ENCODE data around the gene RDX.
A peak's percentile ranks its signal among the peaks of the same experiment; 100 is the strongest.

RDX gene

GRCh38 chr11:110168033-110168803 lies 128.2 kb downstream of the RDX start:
- WGBS = 100% methylated on average over 2 of the region's 5 CpGs
- Histone ChIP-seq H3K4ac (ENCODE audit: low read depth in 1 of 2, low read length in 2 of 2) (no peak overlapping the region), H2BK15ac (ENCODE audit: low read depth, poor library complexity, severe bottlenecking) (no peak overlapping the region), H3K9ac (ENCODE audit: low read length) (no peak overlapping the region), H3K79me1 (replicated peaks; ENCODE audit: low read length, poor library complexity, severe bottlenecking) (peaks cover 9% of the 10 kb centered on the region), H2BK120ac (ENCODE audit: low read depth, low read length) (no peak overlapping the region), H3K23ac (ENCODE audit: low read length in 2 of 2) (no peak overlapping the region), H3K14ac (ENCODE audit: low read length in 2 of 2) (no peak overlapping the region), H4K91ac (ENCODE audit: low read length) (no peak overlapping the region), H3K18ac (ENCODE audit: low read depth in 1 of 2, low read length in 2 of 2) (no peak overlapping the region), H3K9me3 (ENCODE audit: control insufficient read depth, low read length) (no peaks in the 10 kb centered on the region), H3K4me1 (ENCODE audit: control insufficient read depth, insufficient read depth, low read depth, low read length) (no peaks in the 10 kb centered on the region), H3K27me3 (ENCODE audit: control insufficient read depth in 1 of 2, insufficient read depth in 1 of 2, low read length in 2 of 2) (no peaks in the 10 kb centered on the region), H3K27ac (ENCODE audit: low read length, poor library complexity, severe bottlenecking) (no peak overlapping the region), H4K8ac (ENCODE audit: low read length) (no peak overlapping the region), H3K36me3 (ENCODE audit: control insufficient read depth in 1 of 2, insufficient read depth in 2 of 2, low read depth in 1 of 2, low read length in 2 of 2) (peaks cover 15 to 28% of the 10 kb centered on the region in 2 experiments), H3K4me2 (ENCODE audit: low read length, poor library complexity, severe bottlenecking) (no peak overlapping the region), H2BK12ac (ENCODE audit: low read length in 2 of 2) (no peak overlapping the region), H2AK5ac (ENCODE audit: low read length, severe bottlenecking) (no peak overlapping the region), H2BK5ac (ENCODE audit: low read depth, low read length, poor library complexity, severe bottlenecking) (no peak overlapping the region), H3K4me3 (ENCODE audit: insufficient read depth in 1 of 2, low read depth in 1 of 2, low read length in 2 of 2) (no peak overlapping the region), H2AFZ (ENCODE audit: low read depth, low read length) (no peak overlapping the region)
- no peak for DNase-seq

GRCh38 chr11:110165039-110165925 lies 131.1 kb downstream of the RDX start:
- no peak overlapping the region for H3K4me3 ChIP-seq (ENCODE audit: insufficient read depth in 1 of 2, low read depth in 1 of 2, low read length in 2 of 2)
- H3K9ac ChIP-seq (ENCODE audit: low read length) = no peak overlapping the region

DNA sequence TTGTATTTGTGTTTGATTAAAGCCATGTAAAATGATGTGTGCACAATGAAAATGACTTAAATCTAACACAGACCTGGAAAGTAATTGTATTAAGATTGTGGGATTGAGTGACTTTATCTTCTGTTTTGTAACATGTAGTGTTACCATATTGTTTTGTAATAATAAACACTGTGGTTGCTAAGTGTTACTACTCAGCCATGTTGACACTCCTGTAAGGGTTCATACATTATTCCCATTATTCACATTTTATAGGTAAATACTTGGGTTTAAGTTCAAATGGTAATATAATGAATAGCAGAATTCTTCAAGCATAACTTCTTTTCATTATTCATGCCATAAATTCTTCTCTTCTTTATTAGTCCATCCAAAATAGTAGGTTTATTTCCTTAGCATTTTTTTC lies 134.2 kb downstream of the RDX start:
- Histone ChIP-seq H3K27ac (ENCODE audit: low read length, poor library complexity, severe bottlenecking) (no peak overlapping the region), H2BK15ac (ENCODE audit: low read depth, poor library complexity, severe bottlenecking) (no peak overlapping the region), H2BK120ac (ENCODE audit: low read depth, low read length) (no peak overlapping the region), H4K91ac (ENCODE audit: low read length) (no peak overlapping the region), H2BK12ac (ENCODE audit: low read length in 2 of 2) (no peak overlapping the region), H3K36me3 (ENCODE audit: control insufficient read depth in 1 of 2, insufficient read depth in 2 of 2, low read depth in 1 of 2, low read length in 2 of 2) (peaks cover 19 to 73% of the 10 kb centered on the region in 2 experiments), H3K4ac (ENCODE audit: low read depth in 1 of 2, low read length in 2 of 2) (no peak overlapping the region), H2AFZ (ENCODE audit: low read depth, low read length) (no peak overlapping the region), H2BK5ac (ENCODE audit: low read depth, low read length, poor library complexity, severe bottlenecking) (no peak overlapping the region), H2AK5ac (ENCODE audit: low read length, severe bottlenecking) (no peak overlapping the region), H3K9me3 (ENCODE audit: control insufficient read depth, low read length) (no peaks in the 10 kb centered on the region), H3K4me2 (ENCODE audit: low read length, poor library complexity, severe bottlenecking) (no peak overlapping the region), H4K8ac (ENCODE audit: low read length) (no peak overlapping the region), H3K4me1 (ENCODE audit: control insufficient read depth, insufficient read depth, low read depth, low read length) (no peaks in the 10 kb centered on the region), H3K4me3 (ENCODE audit: insufficient read depth in 1 of 2, low read depth in 1 of 2, low read length in 2 of 2) (no peak overlapping the region), H3K18ac (ENCODE audit: low read depth in 1 of 2, low read length in 2 of 2) (no peak overlapping the region), H3K79me1 (replicated peaks; ENCODE audit: low read length, poor library complexity, severe bottlenecking) (peaks cover 10% of the 10 kb centered on the region), H3K27me3 (ENCODE audit: control insufficient read depth in 1 of 2, insufficient read depth in 1 of 2, low read length in 2 of 2) (no peaks in the 10 kb centered on the region), H3K9ac (ENCODE audit: low read length) (no peak overlapping the region), H3K14ac (ENCODE audit: low read length in 2 of 2) (no peak overlapping the region), H3K23ac (ENCODE audit: low read length in 2 of 2) (no peak overlapping the region)
- peak; percentile 29 for DNase-seq

More at GRCh38 chr11:110165039-110165925, 131.1 kb downstream of the RDX start:
- Histone ChIP-seq H3K36me3 (ENCODE audit: control insufficient read depth in 1 of 2, insufficient read depth in 2 of 2, low read depth in 1 of 2, low read length in 2 of 2) (peaks cover 19 to 51% of the 10 kb centered on the region in 2 experiments), H2BK15ac (ENCODE audit: low read depth, poor library complexity, severe bottlenecking) (no peak overlapping the region), H3K27ac (ENCODE audit: low read length, poor library complexity, severe bottlenecking) (no peak overlapping the region), H3K4me2 (ENCODE audit: low read length, poor library complexity, severe bottlenecking) (no peak overlapping the region), H2BK5ac (ENCODE audit: low read depth, low read length, poor library complexity, severe bottlenecking) (no peak overlapping the region), H2AK5ac (ENCODE audit: low read length, severe bottlenecking) (no peak overlapping the region), H3K4me1 (ENCODE audit: control insufficient read depth, insufficient read depth, low read depth, low read length) (no peaks in the 10 kb centered on the region), H2BK120ac (ENCODE audit: low read depth, low read length) (no peak overlapping the region), H3K18ac (ENCODE audit: low read depth in 1 of 2, low read length in 2 of 2) (no peak overlapping the region), H2AFZ (ENCODE audit: low read depth, low read length) (no peak overlapping the region), H2BK12ac (ENCODE audit: low read length in 2 of 2) (no peak overlapping the region), H3K27me3 (ENCODE audit: control insufficient read depth in 1 of 2, insufficient read depth in 1 of 2, low read length in 2 of 2) (no peaks in the 10 kb centered on the region), H4K8ac (ENCODE audit: low read length) (no peak overlapping the region), H3K14ac (ENCODE audit: low read length in 2 of 2) (no peak overlapping the region), H3K79me1 (replicated peaks; ENCODE audit: low read length, poor library complexity, severe bottlenecking) (peaks cover 12% of the 10 kb centered on the region), H3K4ac (ENCODE audit: low read depth in 1 of 2, low read length in 2 of 2) (no peak overlapping the region), H3K23ac (ENCODE audit: low read length in 2 of 2) (no peak overlapping the region), H3K9me3 (ENCODE audit: control insufficient read depth, low read length) (no peaks in the 10 kb centered on the region), H4K91ac (ENCODE audit: low read length) (no peak overlapping the region)
- DNase-seq = no peak
- 98% methylated on average over 27 of the region's 28 CpGs for WGBS

- Histone ChIP-seq H3K79me1 (replicated peaks; ENCODE audit: low read length, poor library complexity, severe bottlenecking) (peaks cover 10% of the 10 kb centered on the region), H3K9ac (ENCODE audit: low read length) (no peak overlapping the region), H3K27me3 (ENCODE audit: control insufficient read depth in 1 of 2, insufficient read depth in 1 of 2, low read length in 2 of 2) (no peaks in the 10 kb centered on the region), H3K4me1 (ENCODE audit: control insufficient read depth, insufficient read depth, low read depth, low read length) (no peaks in the 10 kb centered on the region), H3K4me2 (ENCODE audit: low read length, poor library complexity, severe bottlenecking) (no peak overlapping the region), H2BK5ac (ENCODE audit: low read depth, low read length, poor library complexity, severe bottlenecking) (no peak overlapping the region), H2AFZ (ENCODE audit: low read depth, low read length) (no peak overlapping the region), H3K18ac (ENCODE audit: low read depth in 1 of 2, low read length in 2 of 2) (no peak overlapping the region), H3K27ac (ENCODE audit: low read length, poor library complexity, severe bottlenecking) (no peak overlapping the region), H3K14ac (ENCODE audit: low read length in 2 of 2) (no peak overlapping the region), H2AK5ac (ENCODE audit: low read length, severe bottlenecking) (no peak overlapping the region), H2BK15ac (ENCODE audit: low read depth, poor library complexity, severe bottlenecking) (no peak overlapping the region), H2BK120ac (ENCODE audit: low read depth, low read length) (no peak overlapping the region), H3K4me3 (ENCODE audit: insufficient read depth in 1 of 2, low read depth in 1 of 2, low read length in 2 of 2) (no peak overlapping the region), H3K4ac (ENCODE audit: low read depth in 1 of 2, low read length in 2 of 2) (no peak overlapping the region), H3K23ac (ENCODE audit: low read length in 2 of 2) (no peak overlapping the region), H3K9me3 (ENCODE audit: control insufficient read depth, low read length) (no peaks in the 10 kb centered on the region), H4K91ac (ENCODE audit: low read length) (no peak overlapping the region), H2BK12ac (ENCODE audit: low read length in 2 of 2) (no peak overlapping the region), H3K36me3 (ENCODE audit: control insufficient read depth in 1 of 2, insufficient read depth in 2 of 2, low read depth in 1 of 2, low read length in 2 of 2) (peaks cover 19 to 80% of the 10 kb centered on the region in 2 experiments), H4K8ac (ENCODE audit: low read length) (no peak overlapping the region)
- WGBS = 97% methylated on average over 8 of the region's 9 CpGs
- no peak for DNase-seq
These were observed 135.4 kb downstream of the RDX start for GRCh38 chr11:110161061-110161460.
